ENCODE results near the gene ARHGEF10L.

ARHGEF10L gene

DNA sequence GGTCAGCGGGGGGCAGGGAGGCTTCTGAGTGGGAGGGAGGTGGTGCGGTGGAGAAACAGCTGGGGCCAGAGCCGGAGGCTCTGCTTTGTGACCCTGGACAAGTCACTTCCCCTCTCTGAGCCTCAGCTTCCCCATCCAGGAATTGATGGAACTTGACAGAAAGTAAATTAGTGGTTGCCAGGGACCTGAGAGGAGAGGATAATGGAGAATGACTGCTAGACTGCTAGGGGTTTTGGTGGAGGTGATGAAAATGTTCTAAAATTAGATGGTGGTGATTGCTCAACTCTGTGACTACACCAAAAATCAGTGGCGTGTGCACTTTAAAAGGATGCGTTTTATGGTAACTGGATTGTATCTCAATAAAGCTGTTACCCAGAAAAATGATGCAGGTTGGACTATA lies 100.9 kb downstream of the ARHGEF10L start:
- DNase-seq, result no peak

DNA sequence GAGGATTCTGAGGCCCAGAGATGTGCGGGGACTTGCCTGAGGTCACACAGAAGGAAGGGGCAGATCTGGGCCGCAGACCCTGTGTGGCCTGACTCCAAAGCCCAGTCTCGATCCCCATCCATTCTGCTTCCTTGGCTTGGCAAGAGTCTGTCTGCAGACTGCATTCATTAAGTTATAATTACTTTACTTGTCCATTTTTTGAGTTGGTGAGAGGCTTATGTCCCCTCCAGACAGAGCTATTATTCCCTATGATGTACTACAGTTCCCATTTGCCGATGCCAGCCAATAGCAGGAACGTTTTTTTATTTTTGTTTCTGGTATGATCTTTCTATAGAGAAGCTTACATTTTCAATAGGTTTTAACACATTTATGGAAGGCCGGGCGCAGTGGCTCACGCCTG lies 101.5 kb downstream of the ARHGEF10L start:
- DNase-seq, result no peak

DNA sequence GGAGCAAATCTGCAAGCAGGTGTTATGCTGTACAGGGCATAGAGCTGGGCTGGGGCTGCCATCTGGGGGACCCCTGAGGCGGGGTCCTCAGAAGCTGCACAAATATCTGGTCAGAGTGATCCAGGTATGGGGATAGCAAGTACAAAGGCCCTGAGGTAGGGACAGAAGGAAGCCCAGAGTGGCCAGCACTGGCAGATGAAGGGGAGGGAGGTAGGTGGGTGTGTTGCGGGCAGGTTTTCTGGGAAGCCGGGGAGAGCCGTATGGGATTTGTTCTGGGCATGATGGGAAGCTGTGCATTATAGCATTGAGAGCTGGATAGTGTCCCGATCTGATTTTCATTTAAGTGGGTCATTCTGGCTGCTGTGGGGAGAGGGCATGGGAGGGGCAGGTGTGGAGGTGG lies 102.7 kb downstream of the ARHGEF10L start:
- DNase-seq, result no peak

DNA sequence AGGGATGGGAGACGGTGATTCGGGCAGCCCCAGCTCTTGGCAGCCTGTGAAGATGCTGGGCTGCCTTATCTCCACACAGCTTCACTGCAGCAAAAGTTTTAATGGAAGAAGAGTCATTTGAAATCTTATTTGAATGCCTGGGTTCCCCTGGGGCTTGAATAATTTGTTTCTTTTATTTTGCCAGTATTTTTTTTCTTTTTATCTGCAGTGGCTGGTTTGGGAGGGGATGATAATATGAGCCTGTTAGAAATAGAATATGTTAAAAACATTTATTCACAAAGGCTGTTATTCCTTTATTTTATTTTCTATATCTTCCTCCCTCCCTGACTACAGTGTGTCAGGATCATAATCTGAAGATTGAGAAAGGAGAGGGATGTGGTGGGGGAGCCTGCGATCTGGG lies 103.4 kb downstream of the ARHGEF10L start:
- DNase-seq, result no peak

DNA sequence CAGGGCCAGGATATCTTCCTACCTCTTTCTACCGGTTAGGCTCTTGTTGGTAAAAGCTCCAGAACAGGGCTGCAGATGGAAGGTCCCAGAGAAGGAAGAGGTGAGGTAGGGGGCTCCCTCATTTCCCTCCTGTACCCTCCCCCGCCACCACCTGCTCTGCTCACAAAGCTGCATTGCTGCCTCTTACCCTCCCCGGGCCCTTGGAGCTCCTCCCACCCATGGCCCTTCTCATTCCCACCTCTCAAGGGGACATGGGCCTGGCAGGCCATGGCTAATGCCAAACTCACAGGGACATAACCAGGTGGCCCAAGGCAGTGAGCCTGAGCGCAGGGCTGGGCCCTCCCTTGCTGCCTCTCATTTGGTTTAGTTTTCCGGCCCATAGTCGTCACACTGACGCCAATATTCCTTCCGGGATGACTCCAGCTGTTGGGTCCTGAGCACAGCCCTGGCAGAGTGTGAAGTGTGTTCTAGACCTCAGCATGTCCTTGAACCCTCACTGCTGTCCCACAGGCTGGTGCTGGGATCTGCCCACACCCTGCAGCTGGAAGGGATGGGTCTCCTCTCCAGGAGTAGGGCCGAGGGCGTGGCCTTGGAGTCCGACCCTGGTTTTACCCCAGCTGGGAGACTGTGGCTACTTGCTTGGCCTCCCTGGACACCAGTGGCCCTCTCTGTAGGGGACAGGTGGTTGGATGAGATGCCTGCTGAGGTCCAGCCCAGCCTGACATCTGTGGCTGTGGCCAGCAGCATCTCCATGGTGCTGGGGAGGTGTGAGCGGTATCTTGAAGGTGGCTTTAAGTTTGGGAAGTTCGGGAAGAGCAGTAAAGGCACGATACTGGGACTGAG lies 104.6 kb downstream of the ARHGEF10L start:
- peak; percentile 53 for DNase-seq

DNA sequence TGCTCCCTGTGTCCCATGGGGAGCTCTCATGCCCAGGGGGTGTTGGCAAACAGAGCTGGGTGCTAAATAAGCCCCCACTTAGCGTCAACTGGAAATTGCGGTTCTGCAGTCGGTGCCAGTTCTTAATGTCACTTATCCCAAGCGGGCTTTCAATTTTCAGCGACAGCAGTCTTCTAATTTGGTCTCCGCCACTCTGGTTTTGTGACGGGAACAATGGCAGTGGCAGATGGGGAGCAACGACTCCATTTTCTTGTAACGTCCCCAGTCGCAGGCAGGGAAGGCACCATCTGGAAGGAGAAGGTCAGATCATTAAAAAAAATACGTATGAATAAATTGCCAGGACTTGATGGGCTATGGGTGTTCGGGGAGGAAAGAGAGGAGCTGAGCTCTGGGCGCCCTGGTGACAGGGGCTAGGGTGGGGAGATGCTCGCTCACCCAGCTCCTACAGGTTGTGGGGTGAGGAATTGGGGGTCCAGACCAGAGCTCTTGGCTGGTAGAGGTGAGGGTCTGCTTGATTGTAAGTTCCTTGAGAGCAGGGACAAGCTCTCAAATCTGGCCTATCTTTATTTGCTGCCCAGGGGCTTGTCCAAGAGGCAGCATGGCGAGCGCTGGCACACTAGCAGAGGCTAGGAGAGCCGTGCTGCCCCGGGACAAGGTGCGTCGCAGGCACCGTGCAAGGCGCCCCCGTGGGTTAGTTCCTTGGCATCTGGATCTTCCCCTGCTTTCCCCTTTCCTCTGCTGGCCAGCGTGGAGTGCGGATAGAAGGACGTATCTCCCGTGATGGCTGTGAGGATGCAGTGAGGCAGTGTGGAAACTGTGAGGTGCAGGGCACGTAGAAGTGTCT lies 105.8 kb downstream of the ARHGEF10L start:
- DNase-seq, result peak; percentile 94

DNA sequence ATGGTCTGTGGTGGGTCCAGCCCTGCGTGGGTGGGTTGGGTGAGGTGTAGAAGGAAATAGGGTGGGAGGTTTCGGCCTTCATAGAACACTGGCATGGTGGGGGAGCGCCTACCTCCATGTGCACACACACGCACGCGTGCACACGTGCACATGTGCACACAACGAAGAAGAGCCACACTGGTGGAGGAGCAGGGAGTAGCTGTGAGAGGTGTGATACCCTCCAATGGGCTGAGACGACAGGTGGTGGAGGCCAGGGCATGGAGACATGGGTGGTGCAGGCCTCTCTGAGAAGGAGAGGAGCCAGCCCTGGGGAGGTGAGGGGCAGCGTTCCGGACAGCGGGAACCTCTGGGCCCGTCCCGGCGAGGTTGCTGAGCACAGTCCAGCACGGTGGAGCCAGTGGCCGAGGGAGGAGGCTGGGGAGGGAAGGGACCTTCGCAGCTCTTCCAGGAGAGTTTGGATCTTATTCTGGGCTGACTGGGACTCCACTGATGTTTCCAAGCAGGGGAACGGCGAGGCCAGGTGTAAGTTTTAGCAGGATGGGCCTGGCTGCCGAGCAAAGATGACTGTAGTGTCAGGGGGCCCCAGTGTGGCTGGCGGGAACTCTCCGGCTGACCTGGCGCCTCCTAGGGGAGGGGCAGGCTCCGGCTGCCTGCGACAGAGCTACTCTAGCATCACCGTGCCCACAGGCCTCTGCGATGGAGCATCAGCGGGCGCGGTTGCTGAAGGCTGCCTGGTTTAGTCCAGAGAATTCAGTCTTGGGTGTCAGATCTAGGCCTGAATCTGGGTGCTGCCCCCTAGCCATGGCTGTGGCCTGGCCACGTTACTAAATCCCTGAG lies 107.2 kb downstream of the ARHGEF10L start:
- DNase-seq, result no peak

DNA sequence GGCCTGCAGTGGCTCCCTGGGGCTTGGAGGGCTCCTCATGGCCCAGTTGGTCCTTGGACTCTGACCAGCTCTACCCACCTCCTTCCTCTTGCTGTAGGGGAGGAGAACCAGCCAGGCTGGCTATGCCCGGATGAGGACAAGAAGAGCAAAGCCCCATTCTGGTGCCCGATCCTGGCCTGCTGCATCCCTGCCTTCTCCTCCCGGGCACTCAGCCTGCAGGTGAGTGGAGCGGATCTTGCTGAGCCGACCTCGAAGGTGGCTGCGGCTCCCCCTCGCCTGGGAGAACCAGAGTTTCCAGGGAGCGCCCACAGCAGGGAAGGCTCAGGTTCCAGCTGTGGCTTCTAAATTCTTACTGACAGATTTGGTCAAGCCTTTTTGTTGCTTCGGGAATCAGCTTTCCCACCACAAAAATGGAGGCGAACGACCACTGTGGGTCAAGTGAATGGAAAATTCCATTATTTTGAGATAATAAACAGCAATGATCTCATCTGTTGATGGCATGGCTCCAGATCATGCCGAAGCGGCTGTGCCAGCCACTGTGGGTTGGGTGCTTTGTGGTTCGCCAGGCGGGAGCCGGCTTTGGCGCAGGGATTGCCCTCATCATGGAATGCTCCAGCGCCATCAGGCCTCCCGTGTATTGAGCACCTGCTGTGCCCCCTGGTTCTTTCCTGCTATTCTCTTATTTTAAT lies 109.1 kb downstream of the ARHGEF10L start:
- DNase-seq, result no peak

DNA sequence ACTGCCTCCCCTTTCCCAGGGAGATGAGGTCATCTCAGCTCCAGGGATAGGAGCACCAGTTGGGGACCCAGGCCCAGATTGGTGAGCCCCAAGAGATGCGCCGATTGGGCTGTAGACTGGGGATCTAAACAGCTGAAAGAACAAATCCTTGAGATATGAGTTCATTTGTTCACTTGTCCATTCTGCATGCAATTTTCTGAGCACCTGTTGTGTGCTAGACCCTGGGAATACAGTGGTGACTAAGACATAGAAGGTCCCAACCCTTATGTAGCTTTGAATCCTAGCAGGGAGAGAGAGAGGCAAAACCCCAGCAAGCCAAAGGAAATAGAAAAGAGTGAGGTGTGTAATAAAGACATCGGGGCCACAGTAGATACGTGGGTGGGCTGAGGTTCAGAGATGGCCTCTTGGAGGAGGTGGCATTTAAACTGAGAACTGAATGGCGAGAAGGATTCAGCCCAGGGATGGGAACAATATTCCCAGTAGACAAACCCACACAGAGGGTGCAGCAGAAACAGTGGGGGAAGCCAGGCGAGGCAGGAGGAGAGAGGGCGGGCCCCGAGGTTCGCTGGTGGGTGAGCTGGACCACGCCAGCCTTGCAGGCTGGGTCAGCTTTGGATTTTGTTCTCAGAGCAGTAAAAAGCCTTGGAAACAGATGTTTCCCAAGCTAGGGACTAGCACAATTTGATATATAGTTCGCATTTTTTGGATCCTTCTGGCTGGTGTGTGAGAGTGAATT lies 110.0 kb downstream of the ARHGEF10L start:
- no peak for DNase-seq

DNA sequence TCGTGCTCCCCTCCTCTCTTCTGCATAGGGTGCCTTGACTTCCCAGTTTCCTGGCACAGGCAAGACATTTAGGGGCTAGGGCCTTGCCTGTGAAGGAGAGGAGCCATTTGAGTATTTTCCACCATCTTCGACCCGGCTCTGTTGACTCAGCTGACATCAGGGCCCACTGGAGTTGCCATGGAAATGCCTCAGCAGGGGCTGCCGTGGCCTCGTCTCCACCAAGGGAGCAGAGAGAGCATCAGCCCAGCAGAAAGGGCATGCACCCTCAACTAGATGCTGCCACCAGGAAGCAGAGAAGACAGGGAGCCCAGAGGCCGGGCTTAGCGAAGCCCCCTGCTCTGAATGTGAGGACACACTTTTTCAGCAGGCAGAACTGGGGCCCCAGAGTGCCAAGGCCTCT lies 113.8 kb downstream of the ARHGEF10L start:
- DNase-seq, result no peak

DNA sequence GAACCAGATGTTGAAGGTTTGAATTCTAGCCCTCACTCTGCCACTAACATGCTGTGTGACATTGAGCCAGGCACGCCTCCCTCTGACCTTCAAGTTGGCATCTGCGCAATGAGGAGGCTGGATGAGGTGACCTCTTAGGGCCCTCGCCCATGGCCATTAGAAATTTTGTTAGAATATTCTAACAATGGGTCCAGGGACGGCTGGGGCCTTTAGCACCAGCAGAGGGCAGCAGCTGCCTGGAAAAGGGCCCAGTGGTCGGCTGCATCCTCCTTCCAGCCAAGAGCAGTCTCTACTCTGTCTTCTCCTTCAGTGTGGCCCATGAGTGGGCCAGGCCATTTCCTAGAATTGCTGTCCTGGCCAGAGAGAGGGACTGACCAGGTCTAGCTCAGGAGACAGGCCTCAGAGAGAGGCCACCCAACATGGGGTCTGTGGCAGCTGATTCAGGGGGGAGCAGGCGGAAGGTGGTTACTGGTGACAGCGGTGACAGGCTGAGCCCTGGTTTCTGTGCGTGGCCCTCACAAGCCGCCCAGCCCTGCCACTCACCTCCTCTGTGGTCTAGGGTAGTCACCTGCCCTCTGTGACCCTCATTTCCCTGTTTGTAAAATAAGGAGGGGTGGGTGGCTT lies 114.3 kb downstream of the ARHGEF10L start:
- peak; percentile 53 for DNase-seq

DNA sequence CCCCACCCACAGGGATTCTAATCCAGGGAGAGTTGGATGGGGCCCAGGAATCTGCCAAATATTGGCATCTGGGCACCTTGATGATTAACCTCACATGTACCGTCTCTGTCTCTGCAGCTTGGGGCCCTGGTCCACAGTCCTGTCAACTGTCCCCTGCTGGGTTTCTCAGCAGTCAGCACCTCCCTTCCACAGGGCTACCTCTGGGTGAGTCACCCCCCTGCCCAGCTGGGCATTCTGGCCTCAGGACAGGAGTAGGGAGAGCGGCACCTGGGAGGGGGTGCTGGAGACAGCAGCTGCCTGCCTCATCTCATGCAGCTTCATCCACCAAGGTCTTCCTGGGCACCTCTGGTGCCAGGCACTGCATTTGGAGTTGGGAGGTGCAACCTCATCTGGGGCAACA lies 115.0 kb downstream of the ARHGEF10L start:
- peak; percentile 9 for DNase-seq

DNA sequence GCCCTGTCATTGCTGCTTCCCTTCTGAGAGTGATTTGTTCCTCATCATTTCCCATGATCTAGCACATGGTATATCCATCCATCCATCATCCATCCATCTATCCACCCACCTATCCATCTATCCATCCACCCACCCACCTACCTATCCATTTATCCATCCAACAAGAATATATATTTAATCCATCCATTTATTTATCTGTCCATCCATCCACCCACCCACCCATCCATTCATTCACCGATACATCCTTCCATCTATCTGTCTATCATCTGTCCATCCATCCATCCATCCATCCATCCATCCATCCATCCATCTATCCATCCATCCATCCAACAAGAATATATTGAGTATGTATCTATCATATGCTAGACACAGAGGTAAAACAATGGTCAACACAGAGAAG lies 115.7 kb downstream of the ARHGEF10L start:
- DNase-seq, result no peak

DNA sequence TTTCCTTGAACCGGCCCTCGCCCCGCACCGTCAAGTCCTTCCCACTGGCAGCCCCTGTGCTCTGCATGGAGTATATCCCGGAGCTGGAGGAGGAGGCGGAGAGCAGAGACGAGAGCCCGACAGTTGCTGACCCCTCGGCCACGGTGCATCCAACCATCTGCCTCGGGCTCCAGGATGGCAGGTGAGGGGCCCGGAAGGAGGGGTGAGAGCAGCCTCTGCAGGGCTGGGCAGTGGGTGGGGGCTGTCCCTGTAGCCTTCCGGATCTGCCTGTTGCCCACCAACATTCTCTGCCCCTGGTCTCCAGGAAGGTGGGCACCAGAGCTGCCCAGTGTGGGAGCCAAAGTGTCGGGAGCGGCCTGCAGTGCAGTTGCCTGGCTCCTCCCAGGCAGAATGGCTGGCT lies 116.4 kb downstream of the ARHGEF10L start:
- DNase-seq, result no peak

DNA sequence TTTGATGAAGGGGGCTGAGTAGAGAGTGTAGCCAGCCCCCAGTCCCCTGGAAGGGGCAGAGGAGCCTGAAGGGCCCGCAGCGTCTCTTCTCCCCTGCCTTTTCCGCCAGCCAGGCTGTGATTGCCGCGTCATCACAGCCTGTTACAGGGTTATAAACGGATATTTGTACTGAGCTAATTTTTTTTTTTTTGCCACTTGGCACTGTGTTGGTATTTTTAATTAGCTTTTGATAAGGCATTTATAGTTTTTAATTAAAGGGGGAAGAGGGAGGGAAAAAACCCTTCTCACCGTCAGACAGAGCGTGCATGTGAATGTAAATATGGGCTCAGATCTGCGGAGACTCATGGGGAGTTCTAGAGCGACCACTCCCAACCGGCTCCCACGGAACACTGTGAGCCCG lies 117.9 kb downstream of the ARHGEF10L start:
- no peak for DNase-seq

DNA sequence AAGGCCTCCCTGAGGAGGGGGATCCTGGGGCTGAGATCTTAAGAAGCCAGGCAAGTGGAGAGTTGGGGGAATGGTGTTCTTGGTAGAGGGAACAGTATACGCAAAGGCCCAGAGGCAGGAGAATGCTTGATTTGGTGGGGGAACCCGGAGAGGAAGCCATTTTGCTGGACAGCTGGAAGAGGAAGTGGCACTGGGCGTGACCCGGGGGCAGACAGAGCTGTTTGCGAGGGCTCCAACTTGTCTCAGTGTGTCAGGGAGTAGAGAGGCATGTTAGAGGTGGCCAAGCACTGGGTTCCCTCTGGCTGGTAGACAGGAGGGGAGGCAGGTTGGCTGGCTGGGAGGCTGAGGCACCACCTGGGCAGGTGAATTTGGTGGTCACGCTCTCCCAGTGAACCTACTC lies 119.3 kb downstream of the ARHGEF10L start:
- DNase-seq, result no peak

DNA sequence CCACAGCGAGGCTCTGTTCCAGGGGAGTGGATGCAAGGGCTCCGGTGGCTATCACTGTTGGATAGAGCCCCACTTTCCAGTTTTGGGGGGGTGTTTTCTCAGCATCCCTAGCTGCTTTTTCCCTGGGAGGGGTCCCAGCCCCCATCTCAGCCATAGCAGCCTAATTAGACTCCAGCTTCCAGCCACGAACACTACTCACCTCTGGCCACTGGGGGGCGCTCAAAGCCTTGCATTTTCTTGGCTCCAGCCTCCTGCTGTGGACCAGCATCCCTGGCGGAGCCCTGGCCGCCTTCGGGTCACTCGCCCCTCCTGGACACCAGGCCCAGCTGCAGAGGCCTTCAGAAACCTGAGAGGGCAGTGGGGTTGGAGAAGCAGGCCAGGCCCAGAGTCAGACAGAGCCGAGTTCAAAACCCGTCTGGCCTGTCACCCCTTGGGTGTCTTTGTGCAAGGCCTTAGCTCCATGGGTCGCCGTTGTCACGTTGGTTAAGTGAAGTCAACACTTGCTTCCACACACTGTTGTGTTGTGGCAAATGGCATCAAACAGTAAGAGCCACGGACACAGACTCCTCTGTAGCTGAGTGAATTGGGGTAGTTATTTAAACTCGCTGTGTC lies 122.2 kb downstream of the ARHGEF10L start:
- peak; percentile 30 for DNase-seq

DNA sequence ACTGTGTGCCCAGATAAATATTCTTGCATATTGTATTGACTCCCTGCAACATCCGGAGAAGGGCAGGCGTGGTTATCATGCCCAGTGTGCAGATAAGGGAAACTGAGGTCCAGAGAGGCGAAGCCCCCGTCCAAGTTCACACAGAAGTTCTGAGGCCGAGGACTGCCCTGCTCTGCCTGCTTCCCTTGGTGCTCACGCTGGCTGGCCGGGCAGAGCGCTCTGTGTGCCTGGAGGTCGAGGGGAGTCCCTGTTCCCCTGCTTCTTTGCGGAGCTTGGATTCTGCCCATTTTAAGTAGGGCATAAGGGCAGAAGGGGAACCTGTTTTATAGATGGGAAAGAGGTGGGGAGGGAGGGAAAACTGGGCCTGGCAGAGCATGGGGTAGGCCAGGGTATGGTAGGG lies 122.8 kb downstream of the ARHGEF10L start:
- no peak for DNase-seq

DNA sequence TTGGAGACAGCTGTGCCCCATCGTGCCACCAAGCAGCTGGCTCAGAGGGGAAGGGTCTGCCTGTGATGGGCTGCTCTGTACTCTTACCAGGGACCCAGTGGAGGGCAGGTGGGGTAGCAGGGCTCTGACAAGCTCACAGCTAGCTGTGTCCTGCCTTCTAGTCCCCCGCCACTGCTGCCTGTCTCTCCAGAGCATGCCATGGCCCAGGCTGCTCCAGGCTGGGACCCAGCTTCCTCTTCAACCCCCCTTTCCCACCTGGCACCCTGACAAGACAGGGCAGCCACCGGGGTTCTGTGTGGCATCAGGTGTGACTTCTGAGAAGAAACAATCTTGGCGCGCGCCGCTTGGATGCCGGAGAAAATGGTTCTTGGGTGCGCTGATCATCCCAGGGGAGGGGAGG lies 123.3 kb downstream of the ARHGEF10L start:
- DNase-seq, result peak; percentile 53

DNA sequence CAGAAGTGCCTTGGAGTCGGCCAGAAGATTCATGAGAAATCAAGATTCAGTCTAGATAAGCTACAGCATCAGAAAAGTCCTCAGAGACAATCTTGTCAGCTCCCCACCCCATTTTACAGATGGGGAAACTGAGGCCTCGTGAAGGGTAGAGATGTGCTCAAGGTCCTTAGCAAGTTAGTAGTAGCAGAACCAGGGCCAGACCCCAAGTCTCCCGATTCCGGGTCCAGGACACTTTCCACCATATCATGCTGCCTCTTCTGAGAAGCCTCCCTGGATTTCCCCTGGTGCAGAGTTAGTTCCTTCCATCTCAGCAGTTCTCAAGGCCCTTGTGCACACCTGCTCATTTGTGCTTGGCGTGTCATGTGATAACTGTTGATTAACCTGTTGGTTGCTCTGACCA lies 124.1 kb downstream of the ARHGEF10L start:
- no peak for DNase-seq

DNA sequence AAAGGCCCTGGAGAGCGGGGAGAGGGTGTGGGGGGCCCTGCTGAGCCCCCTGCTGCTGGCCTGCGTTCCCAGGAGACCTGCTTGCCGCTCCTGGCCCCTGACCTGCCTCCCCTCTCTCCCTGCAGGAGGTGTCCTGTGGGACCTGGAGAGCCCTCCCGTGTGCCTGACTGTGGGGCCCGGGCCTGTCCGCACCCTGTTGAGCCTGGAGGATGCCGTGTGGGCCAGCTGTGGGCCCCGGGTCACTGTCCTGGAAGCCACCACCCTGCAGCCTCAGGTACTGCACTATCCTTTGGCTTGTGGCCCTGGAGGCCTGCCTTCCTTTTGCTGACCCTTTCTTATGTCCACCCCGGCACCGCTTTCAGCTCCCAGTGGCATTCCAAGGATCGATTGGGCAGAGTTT lies 124.8 kb downstream of the ARHGEF10L start:
- no peak for DNase-seq
